Measurements from ENCODE around the gene SRGAP2B.
"Not testable (repeated sequence)": the region's sequence is repeated elsewhere in the genome, so short reads cannot be mapped to it uniquely, and the experiment has no call there.

- not testable (repeated sequence) for TF ChIP-seq CTCF (IDR thresholded peaks at IDR 0.05); CHD2 (IDR thresholded peaks at IDR 0.05; ENCODE audit: low read length, partially characterized antibody); CEBPB (IDR thresholded peaks at IDR 0.05); ZFP36 (IDR thresholded peaks at IDR 0.05; ENCODE audit: borderline replicate concordance, partially characterized antibody); NR3C1 (IDR thresholded peaks at IDR 0.05); POLR2A (IDR thresholded peaks at IDR 0.05; ENCODE audit: low read length); REST (IDR thresholded peaks at IDR 0.05); RCOR1 (IDR thresholded peaks at IDR 0.05; ENCODE audit: low read depth, low read length); CBX8 (IDR thresholded peaks at IDR 0.05); RNF2 (IDR thresholded peaks at IDR 0.05; ENCODE audit: borderline replicate concordance, low read depth); MYC (IDR thresholded peaks at IDR 0.05; ENCODE audit: borderline replicate concordance, low read length)
These were observed 134.1 kb downstream of the SRGAP2B start for GRCh38 chr1:144960929-144961488.
